Neuronal stem cell (in vitro differentiated cells): ENCODE results near the gene CASP12.

Experiments
- DNase-seq: peaks from one replicate; pipeline ENCODE4 v3.0.0-alpha.2; 2013; ENCODE audit warnings: low spot score
- H2AFZ ChIP-seq: one replicate; pipeline ENCODE4 v1.6.1; 2013; ENCODE audit warnings: mild to moderate bottlenecking, low read length, inconsistent platforms
- H2AK5ac ChIP-seq: 2 replicates; pipeline ENCODE4 v1.6.1; 2013; ENCODE audit warnings: low read depth, mild to moderate bottlenecking, inconsistent platforms, low read length, moderate library complexity, mixed read lengths
- H2BK120ac ChIP-seq: 2 replicates; pipeline ENCODE4 v1.6.1; 2013; ENCODE audit warnings: low read depth, mild to moderate bottlenecking, inconsistent platforms, low read length, moderate library complexity, mixed read lengths
- H2BK12ac ChIP-seq: one replicate; pipeline ENCODE4 v1.6.1; 2013; ENCODE audit warnings: low read length, inconsistent platforms
- H2BK15ac ChIP-seq: 2 replicates; pipeline ENCODE4 v1.6.1; 2013; ENCODE audit warnings: mild to moderate bottlenecking, low read length, inconsistent platforms, mixed read lengths
- H2BK5ac ChIP-seq: one replicate; pipeline ENCODE4 v1.6.1; 2013; ENCODE audit warnings: inconsistent platforms, mild to moderate bottlenecking, low read length, moderate library complexity
- H3K14ac ChIP-seq: one replicate; pipeline ENCODE4 v1.6.1; 2013; ENCODE audit warnings: low read length, inconsistent platforms
- H3K18ac ChIP-seq: 2 replicates; pipeline ENCODE4 v1.6.1; 2013; ENCODE audit warnings: low read length, inconsistent platforms
- H3K23ac ChIP-seq: 2 replicates; pipeline ENCODE4 v1.6.1; 2013; ENCODE audit warnings: low read depth, mild to moderate bottlenecking, mixed read lengths, low read length, inconsistent platforms; ENCODE audit not compliant: poor library complexity
- H3K27ac ChIP-seq: replicated peaks from 3 replicates; pipeline ENCODE4 v1.5.1; 2013; ENCODE audit warnings: low read length, inconsistent platforms
- H3K27me3 ChIP-seq, 3 experiments: 2 replicates each; pipeline ENCODE4 v1.6.1; 2013; ENCODE audit warnings: low read length in 3 of 3, mild to moderate bottlenecking in 2 of 3, inconsistent platforms in 1 of 3, low read depth in 1 of 3, mixed read lengths in 1 of 3, moderate library complexity in 1 of 3; ENCODE audit not compliant: control insufficient read depth in 3 of 3, insufficient read depth in 3 of 3
- H3K36me3 ChIP-seq, 2 donors: replicated peaks in 1 of 2; 2 replicates each; pipeline ENCODE4 v1.6.1; 2013; ENCODE audit warnings: low read length in 2 of 2; ENCODE audit not compliant: control insufficient read depth in 2 of 2, insufficient read depth in 2 of 2
- H3K4ac ChIP-seq: 2 replicates; pipeline ENCODE4 v1.6.1; 2013; ENCODE audit warnings: inconsistent platforms, mild to moderate bottlenecking, low read length, moderate library complexity
- H3K4me1 ChIP-seq, 2 donors: 1 replicate in 1 of 2; 2 replicates in 1 of 2; pipeline ENCODE4 v1.6.1; 2013; ENCODE audit warnings: low read length in 2 of 2, low read depth in 1 of 2; ENCODE audit not compliant: control insufficient read depth in 2 of 2, insufficient read depth in 1 of 2
- H3K4me2 ChIP-seq: one replicate; pipeline ENCODE4 v1.6.1; 2013; ENCODE audit warnings: mild to moderate bottlenecking, low read length, inconsistent platforms; ENCODE audit not compliant: insufficient read depth, poor library complexity, severe bottlenecking
- H3K4me3 ChIP-seq, 2 donors: 2 replicates each; pipeline ENCODE4 v1.5.1; 2013; ENCODE audit warnings: low read length in 2 of 2, mild to moderate bottlenecking in 2 of 2, inconsistent platforms in 1 of 2, moderate library complexity in 1 of 2
- H3K79me1 ChIP-seq: one replicate; pipeline ENCODE4 v1.6.1; 2013; ENCODE audit warnings: low read depth, mild to moderate bottlenecking, inconsistent platforms, low read length, moderate library complexity
- H3K9ac ChIP-seq: one replicate; pipeline ENCODE4 v1.6.1; 2013; ENCODE audit warnings: mild to moderate bottlenecking, low read depth, low read length, inconsistent platforms; ENCODE audit not compliant: poor library complexity
- H3K9me3 ChIP-seq, 2 donors: replicated peaks in 1 of 2; 2 replicates each; pipeline versions ENCODE3 to v1.6.1; 2013; ENCODE audit warnings: low read length in 2 of 2, mild to moderate bottlenecking in 2 of 2, inconsistent platforms in 1 of 2, low read depth in 1 of 2, mixed read lengths in 1 of 2, moderate library complexity in 1 of 2; ENCODE audit not compliant: control insufficient read depth in 2 of 2, insufficient read depth in 1 of 2
- H4K8ac ChIP-seq: one replicate; pipeline ENCODE4 v1.6.1; 2013; ENCODE audit warnings: low read depth, mild to moderate bottlenecking, inconsistent platforms, low read length, moderate library complexity
- H4K91ac ChIP-seq: one replicate; pipeline ENCODE4 v1.6.1; 2013; ENCODE audit warnings: low read length, low read depth, mild to moderate bottlenecking, inconsistent platforms; ENCODE audit not compliant: poor library complexity
- WGBS, 2 donors: extraction: QIAGEN DNeasy Blood & Tissue Kit; methylation state at CpG; one replicate each; pipeline ENCODE4 v1.1.7; 2013; ENCODE audit warnings: missing lambda C conversion rate in 2 of 2, mixed read lengths in 1 of 2; ENCODE audit not compliant: insufficient read length in 2 of 2, insufficient replicate concordance in 1 of 2; ENCODE audit errors: extremely low coverage in 2 of 2; 5-methylcytosine and 5-hydroxymethylcytosine counted together

The CASP12 gene

GRCh38 chr11:104872393-104872792 lies 25.9 kb downstream of the CASP12 start:
- no peak overlapping the region for H3K14ac ChIP-seq
- H3K36me3 ChIP-seq, result no peaks in the 10 kb centered on the region
- no peak overlapping the region for H3K4me3 ChIP-seq
- H3K18ac ChIP-seq, result no peak overlapping the region
- no peak overlapping the region for H3K4me2 ChIP-seq
- H3K27ac ChIP-seq, result no peak overlapping the region
- no peak overlapping the region for H4K91ac ChIP-seq
- no peak overlapping the region for H3K9ac ChIP-seq
- H3K4me1 ChIP-seq, result peaks cover 0 to 8% of the 10 kb centered on the region in 2 donors
- H3K79me1 ChIP-seq, result no peaks in the 10 kb centered on the region
- H3K23ac ChIP-seq, result no peak overlapping the region
- WGBS, 2 donors, result 100% methylated on average over 1 of the region's 3 CpGs; no CpG with 5 or more reads in 1 of the 2 donors
- no peak overlapping the region for H2BK120ac ChIP-seq
- H3K9me3 ChIP-seq, result peaks cover 0 to 1% of the 10 kb centered on the region in 2 donors
- H3K27me3 ChIP-seq, result no peaks in the 10 kb centered on the region
- DNase-seq, result no peak
- H2BK15ac ChIP-seq, result no peak overlapping the region
- no peak overlapping the region for H4K8ac ChIP-seq
- H2BK5ac ChIP-seq, result no peak overlapping the region
- H2AFZ ChIP-seq, result no peak overlapping the region
- no peak overlapping the region for H2BK12ac ChIP-seq
- H2AK5ac ChIP-seq, result no peak overlapping the region
- no peak overlapping the region for H3K4ac ChIP-seq

- H3K23ac ChIP-seq, result no peak overlapping the region
- peaks cover 0 to 1% of the 10 kb centered on the region in 2 donors for H3K9me3 ChIP-seq
- no peak overlapping the region for H3K14ac ChIP-seq
- H3K4me1 ChIP-seq, result peaks cover 0 to 8% of the 10 kb centered on the region in 2 donors
- H2AFZ ChIP-seq, result peak overlapping the region; percentile 62
- H3K9ac ChIP-seq, result no peak overlapping the region
- H4K8ac ChIP-seq, result no peak overlapping the region
- no peaks in the 10 kb centered on the region for H3K27me3 ChIP-seq
- no peak overlapping the region for H2BK15ac ChIP-seq
- H3K79me1 ChIP-seq, result no peaks in the 10 kb centered on the region
- no peaks in the 10 kb centered on the region for H3K36me3 ChIP-seq
- H2BK12ac ChIP-seq, result no peak overlapping the region
- no peak overlapping the region for H2BK120ac ChIP-seq
- H3K4me2 ChIP-seq, result no peak overlapping the region
- no peak overlapping the region for H3K27ac ChIP-seq
- H2BK5ac ChIP-seq, result no peak overlapping the region
- H3K4me3 ChIP-seq, result no peak overlapping the region
- DNase-seq, result no peak
- no peak overlapping the region for H4K91ac ChIP-seq
- no peak overlapping the region for H2AK5ac ChIP-seq
- H3K18ac ChIP-seq, result no peak overlapping the region
- no peak overlapping the region for H3K4ac ChIP-seq
Measured at GRCh38 chr11:104870910-104871309, 27.4 kb downstream of the CASP12 start.

- no peak overlapping the region for H2BK120ac ChIP-seq
- H2BK15ac ChIP-seq, result no peak overlapping the region
- no peaks in the 10 kb centered on the region for H3K27me3 ChIP-seq
- H3K23ac ChIP-seq, result no peak overlapping the region
- H2AK5ac ChIP-seq, result no peak overlapping the region
- H3K14ac ChIP-seq, result no peak overlapping the region
- H4K91ac ChIP-seq, result no peak overlapping the region
- H2BK12ac ChIP-seq, result no peak overlapping the region
- no peak overlapping the region for H3K4me2 ChIP-seq
- H3K9ac ChIP-seq, result no peak overlapping the region
- peaks cover 0 to 8% of the 10 kb centered on the region in 2 donors for H3K4me1 ChIP-seq
- WGBS, 2 donors, result no CpG with 5 or more reads among the region's 2 CpGs
- no peak for DNase-seq
- no peaks in the 10 kb centered on the region for H3K9me3 ChIP-seq
- H2BK5ac ChIP-seq, result no peak overlapping the region
- H3K36me3 ChIP-seq, result no peaks in the 10 kb centered on the region
- H3K4ac ChIP-seq, result no peak overlapping the region
- H4K8ac ChIP-seq, result no peak overlapping the region
- H3K18ac ChIP-seq, result no peak overlapping the region
- H3K4me3 ChIP-seq, result no peak overlapping the region
- H3K79me1 ChIP-seq, result no peaks in the 10 kb centered on the region
- H3K27ac ChIP-seq, result no peak overlapping the region
- H2AFZ ChIP-seq, result no peak overlapping the region
Measured at GRCh38 chr11:104866815-104867214, 31.4 kb downstream of the CASP12 start.

- Histone ChIP-seq H3K9ac (no peak overlapping the region), H2BK5ac (no peak overlapping the region), H3K4me2 (no peak overlapping the region), H3K4me1 (peaks cover 0 to 2% of the 10 kb centered on the region in 2 donors), H3K9me3 (no peaks in the 10 kb centered on the region), H3K79me1 (no peaks in the 10 kb centered on the region), H2BK15ac (no peak overlapping the region), H3K23ac (no peak overlapping the region), H2AK5ac (no peak overlapping the region), H2BK12ac (no peak overlapping the region), H4K91ac (no peak overlapping the region), H4K8ac (no peak overlapping the region), H3K14ac (no peak overlapping the region), H3K4ac (no peak overlapping the region), H3K27ac (no peak overlapping the region), H3K36me3 (no peaks in the 10 kb centered on the region), H3K18ac (no peak overlapping the region), H3K27me3 (no peaks in the 10 kb centered on the region), H2BK120ac (no peak overlapping the region), H3K4me3 (no peak overlapping the region), H2AFZ (peak overlapping the region; percentile 19)
- no CpG with 5 or more reads among the region's 7 CpGs for WGBS, 2 donors
- no peak for DNase-seq
Measured at GRCh38 chr11:104858882-104859775, 39.1 kb downstream of the CASP12 start.
